A673 (cell line): ENCODE results near the gene SAP30L. TPM values are rescaled to one million over a fixed set of nuclear protein-coding genes. Genes with fewer than 3 reads are reported as not detected.

Experiments used
- BruUV-seq: library from RNA; stranded (reverse); fragments of 400-500 nt; replicated peaks from 2 replicates; lab custom pipeline; 2021; lab: Mats Ljungman, UMichigan
- CTCF ChIA-PET: fragments of 300-600 bp; sonication (Branson Sonifier 250); formaldehyde crosslinking; loops from one replicate; lab custom pipeline; 2022; ENCODE audit warnings: antibody characterized with exemption; lab: Charles Lee
- POLR2A ChIA-PET: fragments of 300-600 bp; sonication (Branson Sonifier 250); formaldehyde crosslinking; loops from one replicate; lab custom pipeline; 2022; ENCODE audit warnings: antibody characterized with exemption; ENCODE audit not compliant: low non-redundant PET; lab: Charles Lee
- DNase-seq: peaks from one replicate; pipeline ENCODE4 v3.0.0-alpha.2; 2015; ENCODE audit warnings: low spot score
- H3K27ac ChIP-seq: fragments of 200-600 bp; sonication (generic); 2 replicates; pipeline ENCODE4 v1.5.1; 2016; ENCODE audit warnings: mixed run types, low read depth, mild to moderate bottlenecking, mixed read lengths, antibody characterized with exemption, low read length; ENCODE audit not compliant: poor library complexity, severe bottlenecking
- H3K27me3 ChIP-seq: fragments of 200-600 bp; sonication (generic); replicated peaks from 2 replicates; pipeline ENCODE4 v1.6.1; 2017; ENCODE audit warnings: mixed run types, low read depth, mild to moderate bottlenecking, mixed read lengths, antibody characterized with exemption, low read length; ENCODE audit not compliant: insufficient read depth, poor library complexity
- H3K36me3 ChIP-seq: fragments of 200-600 bp; sonication (generic); 2 replicates; pipeline ENCODE4 v1.6.1; 2016; ENCODE audit warnings: mixed run types, mild to moderate bottlenecking, mixed read lengths, antibody characterized with exemption, low read length; ENCODE audit not compliant: insufficient read depth, poor library complexity, severe bottlenecking
- H3K4me1 ChIP-seq: fragments of 200-600 bp; sonication (generic); 2 replicates; pipeline ENCODE4 v1.6.1; 2017; ENCODE audit warnings: mixed run types, mild to moderate bottlenecking, mixed read lengths, antibody characterized with exemption, low read length; ENCODE audit not compliant: insufficient read depth, poor library complexity, severe bottlenecking
- H3K4me3 ChIP-seq: fragments of 200-600 bp; sonication (generic); 2 replicates; pipeline ENCODE4 v1.5.1; 2016; ENCODE audit warnings: low read depth, mixed run types, mild to moderate bottlenecking, mixed read lengths, low read length; ENCODE audit not compliant: poor library complexity, severe bottlenecking
- H3K9me3 ChIP-seq: fragments of 200-600 bp; sonication (generic); 2 replicates; pipeline ENCODE4 v1.6.1; 2016; ENCODE audit warnings: mixed run types, low read depth, mild to moderate bottlenecking, mixed read lengths, antibody characterized with exemption, low read length; ENCODE audit not compliant: poor library complexity, severe bottlenecking
- EZH2 ChIP-seq: fragments of 200-600 bp; sonication (generic); IDR thresholded peaks from 2 replicates; pipeline ENCODE4 v1.6.1; 2017; ENCODE audit warnings: borderline replicate concordance, low read depth, mild to moderate bottlenecking, mixed read lengths, antibody characterized with exemption, low read length; ENCODE audit not compliant: poor library complexity, severe bottlenecking
- intact Hi-C: fragments of 100-400 bp; cut with micrococcal nuclease; formaldehyde crosslinking; loops from one replicate; pipeline ENCODE4 v1.10.0; 2022; ENCODE audit not compliant: unreplicated experiment
- total RNA-seq: library from RNA; stranded (reverse); gene quantifications from 2 replicates; pipeline ENCODE4 v1.2.3, GENCODE V29; 2021
- TF ChIP-seq, protein P1 (sequence below): fragments of 300-800, 200-600 bp; sonication (generic); conservative IDR thresholded peaks from 2 replicates; pipeline ENCODE4 v1.5.1; 2017; ENCODE audit warnings: low read depth, mild to moderate bottlenecking, antibody characterized with exemption, low read length, moderate library complexity, mixed read lengths

The SAP30L gene
- total RNA-seq, 1 experiment from 2014 or later: 29.2 TPM

DNA sequence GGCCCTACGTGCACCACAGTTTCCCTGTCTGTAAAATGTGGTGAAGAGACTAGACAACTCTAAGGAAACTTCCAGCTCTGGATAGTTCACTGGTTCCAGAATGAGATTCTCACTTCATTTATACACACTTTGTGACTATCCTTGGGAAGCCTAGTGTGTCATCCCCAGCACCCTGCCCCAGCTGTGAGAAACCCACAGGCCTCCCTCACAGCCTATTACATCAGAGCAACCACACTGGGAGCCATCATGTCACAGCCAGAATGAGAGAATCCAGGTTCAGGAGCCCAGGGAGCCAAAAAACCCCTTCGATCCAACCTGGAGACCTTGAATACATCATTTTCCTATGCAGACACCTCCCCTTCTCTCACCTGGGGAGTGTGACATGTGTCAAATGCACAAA, 53.2 kb downstream of the SAP30L start:
- ChIA-PET POLR2A (no interaction called here), CTCF (no interaction called here)
- BruUV-seq: no TSS peak
- Histone ChIP-seq H3K4me3 (no peak overlapping the region), H3K27ac (no peak overlapping the region), H3K27me3 (peaks cover 22% of the 10 kb centered on the region), H3K36me3 (no peaks in the 10 kb centered on the region), H3K9me3 (no peaks in the 10 kb centered on the region), H3K4me1 (no peaks in the 10 kb centered on the region)
- no peak for DNase-seq
- intact Hi-C loops: no loop called here
- TF ChIP-seq EZH2: no peak
- TF ChIP-seq, protein P1, sequence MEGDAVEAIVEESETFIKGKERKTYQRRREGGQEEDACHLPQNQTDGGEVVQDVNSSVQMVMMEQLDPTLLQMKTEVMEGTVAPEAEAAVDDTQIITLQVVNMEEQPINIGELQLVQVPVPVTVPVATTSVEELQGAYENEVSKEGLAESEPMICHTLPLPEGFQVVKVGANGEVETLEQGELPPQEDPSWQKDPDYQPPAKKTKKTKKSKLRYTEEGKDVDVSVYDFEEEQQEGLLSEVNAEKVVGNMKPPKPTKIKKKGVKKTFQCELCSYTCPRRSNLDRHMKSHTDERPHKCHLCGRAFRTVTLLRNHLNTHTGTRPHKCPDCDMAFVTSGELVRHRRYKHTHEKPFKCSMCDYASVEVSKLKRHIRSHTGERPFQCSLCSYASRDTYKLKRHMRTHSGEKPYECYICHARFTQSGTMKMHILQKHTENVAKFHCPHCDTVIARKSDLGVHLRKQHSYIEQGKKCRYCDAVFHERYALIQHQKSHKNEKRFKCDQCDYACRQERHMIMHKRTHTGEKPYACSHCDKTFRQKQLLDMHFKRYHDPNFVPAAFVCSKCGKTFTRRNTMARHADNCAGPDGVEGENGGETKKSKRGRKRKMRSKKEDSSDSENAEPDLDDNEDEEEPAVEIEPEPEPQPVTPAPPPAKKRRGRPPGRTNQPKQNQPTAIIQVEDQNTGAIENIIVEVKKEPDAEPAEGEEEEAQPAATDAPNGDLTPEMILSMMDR: no peak

DNA sequence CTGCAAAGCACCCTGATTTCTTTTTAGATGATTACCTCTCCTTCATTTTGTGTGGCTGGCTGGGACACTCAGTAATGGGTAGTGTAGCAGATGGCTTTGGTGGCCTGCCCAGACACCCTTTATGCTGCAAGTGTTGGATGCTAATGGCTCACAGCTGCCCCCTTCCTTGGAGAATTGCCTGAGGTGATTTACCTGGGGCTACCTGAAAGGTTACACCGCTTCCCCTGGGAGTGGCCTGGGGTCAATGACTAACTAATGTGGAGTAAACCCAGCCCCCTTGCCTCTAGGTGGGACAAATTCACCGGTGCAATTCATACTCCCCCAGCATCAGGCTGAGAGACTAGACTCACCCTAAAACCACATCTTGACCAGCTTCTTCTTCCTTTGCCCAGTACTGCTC, 55.8 kb downstream of the SAP30L start:
- POLR2A ChIA-PET: no interaction called here
- no peak for DNase-seq
- H3K27ac ChIP-seq: no peak overlapping the region
- H3K9me3 ChIP-seq: no peaks in the 10 kb centered on the region
- no peak overlapping the region for H3K4me3 ChIP-seq
- H3K36me3 ChIP-seq: no peaks in the 10 kb centered on the region
- no peaks in the 10 kb centered on the region for H3K27me3 ChIP-seq
- no peaks in the 10 kb centered on the region for H3K4me1 ChIP-seq
- TF ChIP-seq, protein P1: no peak
- TF ChIP-seq EZH2: no peak
- CTCF ChIA-PET: no interaction called here
- BruUV-seq: no TSS peak
- intact Hi-C loops: no loop called here

GRCh38 chr5:154502180-154502579, 56.4 kb downstream of the SAP30L start:
- ChIA-PET CTCF (no interaction called here), POLR2A (no interaction called here)
- TF ChIP-seq EZH2: no peak
- H3K4me3 ChIP-seq: no peak overlapping the region
- H3K4me1 ChIP-seq: no peaks in the 10 kb centered on the region
- no peak overlapping the region for H3K27ac ChIP-seq
- no peaks in the 10 kb centered on the region for H3K9me3 ChIP-seq
- intact Hi-C loops: no loop called here
- no TSS peak for BruUV-seq
- H3K36me3 ChIP-seq: no peaks in the 10 kb centered on the region
- H3K27me3 ChIP-seq: no peaks in the 10 kb centered on the region
- DNase-seq: no peak

- H3K27ac ChIP-seq: no peak overlapping the region
- no peaks in the 10 kb centered on the region for H3K9me3 ChIP-seq
- H3K36me3 ChIP-seq: no peaks in the 10 kb centered on the region
- TF ChIP-seq, protein P1: no peak
- TF ChIP-seq EZH2: no peak
- no peak for DNase-seq
- CTCF ChIA-PET: no interaction called here
- intact Hi-C loops: no loop called here
- no TSS peak for BruUV-seq
- no peak overlapping the region for H3K4me3 ChIP-seq
- no peaks in the 10 kb centered on the region for H3K4me1 ChIP-seq
- POLR2A ChIA-PET: no interaction called here
- H3K27me3 ChIP-seq: no peaks in the 10 kb centered on the region
These were observed 57.9 kb downstream of the SAP30L start for GRCh38 chr5:154503698-154504039.
